Activated naive CD8-positive, alpha-beta T cell treated with anti-CD3 and anti-CD28 coated beads for 36 hours (primary cell): ENCODE measurements around the gene CLN6. TPM values are rescaled to one million over a fixed set of nuclear protein-coding genes. Genes with fewer than 3 reads are reported as not detected.
"Not testable (repeated sequence)": the region's sequence is repeated elsewhere in the genome, so short reads cannot be mapped to it uniquely, and the experiment has no call there.

Experiments
- DNase-seq: peaks from one replicate; pipeline ENCODE4 v3.0.0; 2021
- H3K27ac Mint-ChIP-seq: one replicate; pipeline ENCODE4 v1.8.0; 2022; ENCODE audit warnings: mild to moderate bottlenecking, moderate library complexity, mixed read lengths
- H3K27me3 Mint-ChIP-seq: one replicate; pipeline ENCODE4 v1.8.0; 2022; ENCODE audit warnings: mild to moderate bottlenecking, mixed read lengths
- H3K36me3 Mint-ChIP-seq: one replicate; pipeline ENCODE4 v1.8.0; 2021; ENCODE audit warnings: mild to moderate bottlenecking, mixed read lengths
- H3K4me1 Mint-ChIP-seq: one replicate; pipeline ENCODE4 v1.8.0; 2021; ENCODE audit warnings: mixed read lengths
- H3K4me3 Mint-ChIP-seq: one replicate; pipeline ENCODE4 v1.8.0; 2022; ENCODE audit warnings: mild to moderate bottlenecking, moderate library complexity, mixed read lengths
- H3K9me3 Mint-ChIP-seq: one replicate; pipeline ENCODE4 v1.8.0; 2022; ENCODE audit warnings: mixed read lengths
- total RNA-seq, 2 experiments: library from RNA; stranded (reverse); gene quantifications; one replicate each; pipeline ENCODE4 v1.2.3, GENCODE V29; 2021

Gene CLN6
- total RNA-seq, 2 experiments from 2014 or later, result 67.7 to 72.0 TPM

DNA sequence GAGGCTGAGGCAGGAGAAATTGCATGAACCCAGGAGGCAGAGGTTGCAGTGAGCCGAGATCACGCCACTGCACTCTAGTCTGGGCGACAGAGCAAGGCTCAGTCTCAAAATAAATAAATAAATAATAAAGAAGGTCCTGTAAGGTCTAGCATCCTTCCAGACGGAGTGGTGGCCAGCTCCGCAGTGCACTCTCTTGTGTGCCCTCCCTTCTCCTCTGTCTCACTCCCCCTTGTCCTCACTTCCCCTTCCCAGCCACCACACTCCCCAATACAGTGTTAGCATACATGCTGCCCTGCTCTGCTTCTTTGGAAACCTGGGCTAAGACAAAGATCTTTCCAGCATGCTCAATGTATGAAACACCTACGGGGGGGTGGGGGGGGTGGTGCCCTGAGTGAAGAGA, 3.4 kb upstream of the CLN6 start:
- Mint-ChIP-seq H3K27me3 (no peaks in the 10 kb centered on the region), H3K4me3 (no peak overlapping the region), H3K4me1 (peaks cover 17% of the 10 kb centered on the region), H3K27ac (no peak overlapping the region), H3K36me3 (peaks cover 11% of the 10 kb centered on the region), H3K9me3 (no peaks in the 10 kb centered on the region)
- no peak for DNase-seq

- Mint-ChIP-seq H3K27ac (no peak overlapping the region), H3K36me3 (peaks cover 16% of the 10 kb centered on the region), H3K4me1 (peaks cover 22% of the 10 kb centered on the region), H3K27me3 (no peaks in the 10 kb centered on the region), H3K9me3 (no peaks in the 10 kb centered on the region), H3K4me3 (no peak overlapping the region)
- DNase-seq, result no peak
Observed at GRCh38 chr15:68232449-68232848, 2.9 kb upstream of the CLN6 start.

- peak overlapping the region; percentile 92 for H3K4me3 Mint-ChIP-seq
- peaks cover 28% of the 10 kb centered on the region for H3K36me3 Mint-ChIP-seq
- H3K9me3 Mint-ChIP-seq, result no peaks in the 10 kb centered on the region
- H3K27ac Mint-ChIP-seq, result peak overlapping the region; percentile 23
- H3K4me1 Mint-ChIP-seq, result peaks cover 28% of the 10 kb centered on the region
- no peak for DNase-seq
- no peaks in the 10 kb centered on the region for H3K27me3 Mint-ChIP-seq
Observed at GRCh38 chr15:68231102-68231818, 1.7 kb upstream of the CLN6 start.

- no peaks in the 10 kb centered on the region for H3K27me3 Mint-ChIP-seq
- peak overlapping the region; percentile 92 for H3K4me3 Mint-ChIP-seq
- peak overlapping the region; percentile 98 for H3K27ac Mint-ChIP-seq
- no peaks in the 10 kb centered on the region for H3K9me3 Mint-ChIP-seq
- no peak for DNase-seq
- peaks cover 28% of the 10 kb centered on the region for H3K4me1 Mint-ChIP-seq
- H3K36me3 Mint-ChIP-seq, result peaks cover 28% of the 10 kb centered on the region
Observed at GRCh38 chr15:68230157-68231100, 901 bp upstream of the CLN6 start.

DNA sequence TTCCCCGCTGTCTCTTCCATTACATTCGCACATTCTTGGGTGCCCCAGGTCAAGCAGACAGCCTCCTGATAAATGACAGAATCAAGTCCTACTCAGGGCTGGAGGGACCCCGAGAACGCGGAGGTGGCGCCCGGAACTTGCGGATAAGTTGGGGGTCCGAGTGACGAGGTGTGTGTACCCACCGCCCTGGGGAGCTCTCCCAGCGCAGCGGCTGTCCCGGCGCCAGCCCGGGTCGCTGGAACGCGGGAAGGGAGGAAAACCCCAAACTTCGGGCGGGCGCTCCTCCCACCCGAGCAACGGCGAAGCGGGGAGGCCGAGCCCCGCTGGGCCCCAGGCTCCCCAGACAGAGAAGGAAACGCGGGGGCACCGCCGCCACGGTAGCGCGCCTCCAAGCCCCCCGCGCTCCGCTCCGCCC, 550 bp downstream of the CLN6 start:
- H3K27ac Mint-ChIP-seq, result peak overlapping the region; percentile 91
- H3K4me3 Mint-ChIP-seq, result peak overlapping the region; percentile 92
- no peaks in the 10 kb centered on the region for H3K27me3 Mint-ChIP-seq
- no peak for DNase-seq
- H3K9me3 Mint-ChIP-seq, result no peaks in the 10 kb centered on the region
- peaks cover 38% of the 10 kb centered on the region for H3K36me3 Mint-ChIP-seq
- H3K4me1 Mint-ChIP-seq, result peaks cover 36% of the 10 kb centered on the region

DNA sequence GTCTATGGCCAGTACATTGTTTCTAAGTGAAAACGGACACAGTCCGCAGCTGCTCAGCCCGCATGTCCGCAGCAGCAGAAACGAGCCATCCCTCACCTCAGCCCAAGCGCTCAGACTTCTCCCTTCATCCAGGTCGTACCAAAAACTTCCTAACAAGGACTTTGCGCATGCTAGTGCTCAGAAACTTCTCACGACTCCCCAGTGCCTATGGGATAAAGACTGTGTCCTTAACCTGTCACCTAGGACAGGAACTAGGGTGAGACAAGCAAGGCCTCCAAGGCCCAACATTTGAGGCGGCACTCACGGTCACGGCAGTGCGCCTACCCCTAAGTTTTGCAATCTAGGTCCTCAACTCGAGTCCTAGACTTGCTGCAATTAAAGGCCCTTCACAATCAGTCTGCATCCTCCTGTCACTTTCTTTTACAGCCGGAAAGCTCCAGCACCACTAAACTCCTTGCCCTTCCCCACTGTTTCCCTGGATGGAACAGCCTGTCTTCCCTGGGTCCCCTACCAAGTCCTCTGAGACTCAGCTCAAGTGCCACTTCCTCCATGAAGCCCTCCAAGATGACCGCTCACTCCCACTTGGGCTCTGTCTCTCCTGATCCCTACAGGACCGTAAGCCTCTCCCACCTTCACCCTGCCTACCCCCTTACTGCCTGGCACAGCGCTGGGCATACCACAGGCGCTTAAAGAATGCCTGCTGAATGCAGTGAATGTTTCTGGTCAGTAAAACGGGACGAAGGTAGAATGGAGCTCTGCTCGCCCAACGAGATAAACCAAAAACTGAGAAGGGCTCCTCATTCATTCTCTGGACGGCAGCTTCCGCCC, 1.2 kb downstream of the CLN6 start:
- H3K4me3 Mint-ChIP-seq, result peak overlapping the region; percentile 92
- H3K36me3 Mint-ChIP-seq, result peaks cover 39% of the 10 kb centered on the region
- peak overlapping the region; percentile 91 for H3K27ac Mint-ChIP-seq
- peaks cover 36% of the 10 kb centered on the region for H3K4me1 Mint-ChIP-seq
- no peaks in the 10 kb centered on the region for H3K9me3 Mint-ChIP-seq
- H3K27me3 Mint-ChIP-seq, result no peaks in the 10 kb centered on the region
- DNase-seq, result no peak

GRCh38 chr15:68227643-68228142, 1.8 kb downstream of the CLN6 start:
- H3K4me3 Mint-ChIP-seq, result peak overlapping the region; percentile 92
- H3K27ac Mint-ChIP-seq, result peak overlapping the region; percentile 36
- no peaks in the 10 kb centered on the region for H3K9me3 Mint-ChIP-seq
- no peaks in the 10 kb centered on the region for H3K27me3 Mint-ChIP-seq
- H3K36me3 Mint-ChIP-seq, result peaks cover 45% of the 10 kb centered on the region
- no peak for DNase-seq
- peaks cover 39% of the 10 kb centered on the region for H3K4me1 Mint-ChIP-seq

DNA sequence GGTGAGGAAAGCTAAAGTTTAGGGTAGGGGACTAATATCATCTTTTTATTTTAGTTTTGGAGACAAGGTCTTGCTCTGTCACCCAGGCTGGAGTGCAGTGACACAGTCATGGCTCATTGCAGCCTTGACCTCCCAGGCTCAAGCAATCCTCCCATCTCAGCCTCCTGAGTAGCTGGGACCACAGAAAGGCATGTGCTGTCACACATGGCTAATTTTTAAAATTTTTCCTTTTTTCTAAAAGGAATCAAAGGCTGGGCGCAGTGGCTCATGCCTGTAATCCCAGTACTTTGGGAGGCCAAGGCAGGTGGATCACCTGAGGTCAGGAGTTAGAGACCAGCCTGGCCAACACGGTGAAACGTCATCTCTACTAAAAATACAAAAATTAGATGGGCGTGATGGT, 4.1 kb downstream of the CLN6 start:
- not testable (repeated sequence) for DNase-seq, H3K9me3 Mint-ChIP-seq, H3K27me3 Mint-ChIP-seq, H3K27ac Mint-ChIP-seq
- Mint-ChIP-seq H3K4me3 (peak overlapping the region; percentile 37), H3K36me3 (peaks cover 49% of the 10 kb centered on the region), H3K4me1 (peaks cover 35% of the 10 kb centered on the region)

DNA sequence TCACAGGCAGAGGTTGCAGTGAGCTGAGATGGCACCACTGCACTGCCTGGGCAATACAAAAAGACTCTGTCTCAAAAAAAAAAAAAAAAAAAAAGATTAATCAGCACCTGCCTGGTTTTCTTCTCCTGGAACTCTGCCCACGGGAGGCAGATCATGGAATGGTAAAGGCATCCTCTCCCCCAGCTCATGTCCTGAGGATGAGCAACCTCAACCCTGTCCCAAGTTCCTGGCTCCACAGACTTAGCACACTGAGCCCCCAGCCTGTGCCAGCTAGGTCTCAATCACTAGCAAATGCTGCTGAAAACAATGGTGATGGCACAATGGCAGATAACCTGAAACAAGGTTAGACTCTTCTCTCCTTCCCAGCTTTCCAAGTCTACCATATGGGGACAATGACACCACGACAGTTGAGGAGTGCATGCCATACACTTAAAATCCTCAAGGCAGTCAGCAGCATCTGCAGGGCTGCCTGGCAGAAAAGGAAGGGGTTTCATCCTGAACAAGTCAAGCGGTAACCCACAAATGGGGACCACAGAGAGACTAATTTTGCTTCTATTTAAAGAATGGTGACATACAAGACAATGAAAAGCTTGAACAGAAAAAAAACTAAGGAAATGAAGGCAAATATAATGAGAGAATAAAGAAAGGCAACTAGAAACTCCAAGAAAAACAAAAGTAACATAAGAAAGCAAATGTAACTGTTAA, 4.8 kb downstream of the CLN6 start:
- Mint-ChIP-seq H3K4me3 (no peak overlapping the region), H3K36me3 (peaks cover 49% of the 10 kb centered on the region), H3K4me1 (peaks cover 28% of the 10 kb centered on the region), H3K27ac (no peak overlapping the region), H3K27me3 (no peaks in the 10 kb centered on the region), H3K9me3 (no peaks in the 10 kb centered on the region)
- DNase-seq, result no peak

DNA sequence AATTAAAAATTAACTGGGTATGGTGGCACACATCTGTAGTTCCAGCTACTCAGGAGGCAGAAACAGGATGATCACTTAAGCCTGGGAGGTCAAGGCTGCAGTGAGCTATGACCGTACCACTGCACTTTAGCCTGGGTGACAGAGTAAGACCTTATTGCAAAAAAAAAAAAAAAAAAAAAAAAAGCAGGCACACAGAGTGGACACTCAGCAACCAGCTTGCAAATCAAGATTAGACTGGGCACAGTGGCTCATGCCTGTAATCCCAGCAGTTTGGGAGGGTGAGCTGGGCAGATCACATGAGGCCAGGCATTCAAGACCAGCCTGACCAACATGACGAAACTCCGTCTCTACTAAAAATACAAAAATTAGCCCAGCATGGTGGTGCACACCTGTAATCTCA, 5.4 kb downstream of the CLN6 start:
- Mint-ChIP-seq H3K36me3 (peaks cover 49% of the 10 kb centered on the region), H3K27ac (no peak overlapping the region), H3K4me1 (peaks cover 28% of the 10 kb centered on the region), H3K27me3 (no peaks in the 10 kb centered on the region), H3K9me3 (no peaks in the 10 kb centered on the region), H3K4me3 (no peak overlapping the region)
- no peak for DNase-seq

DNA sequence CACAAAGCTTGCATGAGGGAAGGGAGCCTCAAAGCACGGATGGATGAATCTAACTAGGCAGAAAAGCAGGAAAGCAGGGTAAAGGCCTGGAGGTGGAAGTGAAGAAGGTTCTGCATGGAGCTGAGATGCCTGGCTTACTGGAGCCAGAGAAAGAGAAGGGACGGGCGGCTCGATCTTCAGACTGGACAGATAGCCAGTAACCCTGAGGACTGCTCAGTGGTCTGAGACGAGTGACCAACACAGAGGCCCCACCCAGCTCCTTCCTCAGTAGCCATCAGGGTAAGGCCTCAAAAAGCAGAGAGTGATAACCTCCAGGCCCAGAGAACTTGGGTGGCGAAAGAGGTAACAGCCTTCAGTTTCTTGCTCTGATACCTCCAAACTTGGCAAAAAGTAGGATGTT, 6.4 kb downstream of the CLN6 start:
- Mint-ChIP-seq H3K27me3 (no peaks in the 10 kb centered on the region), H3K4me3 (no peak overlapping the region), H3K27ac (no peak overlapping the region), H3K9me3 (no peaks in the 10 kb centered on the region), H3K36me3 (peaks cover 47% of the 10 kb centered on the region), H3K4me1 (peaks cover 24% of the 10 kb centered on the region)
- DNase-seq, result no peak

GRCh38 chr15:68222432-68222743, 7.1 kb downstream of the CLN6 start:
- H3K9me3 Mint-ChIP-seq, H3K27ac Mint-ChIP-seq, DNase-seq, H3K4me3 Mint-ChIP-seq, H3K27me3 Mint-ChIP-seq: not testable (repeated sequence)
- Mint-ChIP-seq H3K4me1 (peaks cover 17% of the 10 kb centered on the region), H3K36me3 (peaks cover 46% of the 10 kb centered on the region)

DNA sequence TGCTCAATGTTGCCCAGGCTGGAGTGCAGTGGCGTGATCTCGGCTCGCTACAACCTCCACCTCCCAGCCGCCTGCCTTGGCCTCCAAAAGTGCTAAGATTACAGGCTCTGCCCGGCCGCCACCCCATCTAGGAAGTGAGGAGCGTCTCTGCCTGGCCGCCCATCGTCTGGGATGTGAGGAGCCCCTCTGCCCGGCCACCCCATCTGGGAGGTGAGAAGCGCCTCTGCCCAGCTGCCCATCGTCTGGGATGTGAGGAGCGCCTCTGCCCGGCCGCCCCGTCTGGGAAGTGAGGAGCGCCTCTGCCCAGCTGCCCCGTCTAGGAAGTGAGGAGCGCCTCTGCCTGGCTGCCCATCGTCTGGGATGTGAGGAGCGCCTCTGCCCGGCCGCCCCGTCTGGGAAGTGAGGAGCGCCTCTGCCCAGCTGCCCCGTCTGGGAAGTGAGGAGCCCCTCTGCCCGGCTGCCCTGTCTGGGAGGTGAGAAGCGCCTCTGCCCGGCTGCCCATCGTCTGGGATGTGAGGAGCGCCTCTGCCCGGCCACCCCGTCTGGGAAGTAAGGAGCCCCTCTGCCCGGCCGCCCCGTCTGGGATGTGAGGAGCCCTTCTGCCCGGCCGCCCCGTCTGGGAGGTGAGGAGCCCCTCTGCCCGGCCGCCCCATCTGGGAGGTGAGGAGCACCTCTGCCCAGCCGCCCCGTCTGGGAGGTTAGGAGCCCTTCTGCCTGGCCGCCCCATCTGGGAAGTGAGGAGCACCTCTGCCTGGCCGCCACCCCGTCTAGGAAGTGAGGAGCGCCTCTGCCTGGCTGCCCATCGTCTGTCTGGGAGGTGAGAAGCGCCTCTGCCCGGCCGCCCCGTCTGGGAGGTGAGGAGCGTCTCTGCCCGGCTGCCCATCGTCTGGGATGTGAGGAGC, 7.7 kb downstream of the CLN6 start:
- H3K27me3 Mint-ChIP-seq, H3K4me3 Mint-ChIP-seq, H3K27ac Mint-ChIP-seq, DNase-seq, H3K9me3 Mint-ChIP-seq: not testable (repeated sequence)
- H3K4me1 Mint-ChIP-seq, result peaks cover 14% of the 10 kb centered on the region
- peaks cover 40% of the 10 kb centered on the region for H3K36me3 Mint-ChIP-seq
